ENCODE results near the gene AGAP3.

DNA sequence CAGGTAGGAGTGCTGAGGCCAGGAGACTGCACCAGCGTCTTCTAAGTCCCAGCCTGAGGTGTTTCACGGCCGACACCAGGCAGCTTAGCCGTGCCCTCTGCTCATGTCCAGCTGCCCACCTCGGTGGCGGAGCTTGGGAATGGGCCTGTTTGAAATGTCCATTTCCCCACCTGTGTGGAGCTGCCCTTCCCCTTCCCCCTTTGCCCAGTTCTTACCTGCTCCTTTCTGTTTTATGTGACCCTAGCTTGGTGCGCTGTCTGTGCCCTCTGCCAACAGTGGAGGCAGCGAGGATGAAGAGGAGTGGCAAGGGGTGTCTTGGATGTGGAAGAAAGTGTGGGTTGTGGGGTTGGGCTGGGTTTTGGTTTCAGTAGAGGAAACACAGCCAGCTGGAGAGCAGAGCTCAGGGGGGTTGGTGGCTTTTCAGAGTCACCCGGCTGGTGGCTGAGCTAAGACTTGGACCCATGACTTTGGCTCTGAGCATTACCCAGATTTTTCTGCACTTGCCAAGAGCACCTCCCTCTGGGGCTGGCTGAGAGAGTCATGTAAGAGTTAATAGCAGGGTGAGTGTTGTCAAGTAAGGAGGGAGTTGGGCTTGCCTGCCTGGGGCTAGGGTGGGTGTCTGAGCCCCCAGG lies 43.8 kb downstream of the AGAP3 start:
- no peak for TF ChIP-seq POLR2A (IDR thresholded peaks at IDR 0.05)
- TF ChIP-seq, protein P1, sequence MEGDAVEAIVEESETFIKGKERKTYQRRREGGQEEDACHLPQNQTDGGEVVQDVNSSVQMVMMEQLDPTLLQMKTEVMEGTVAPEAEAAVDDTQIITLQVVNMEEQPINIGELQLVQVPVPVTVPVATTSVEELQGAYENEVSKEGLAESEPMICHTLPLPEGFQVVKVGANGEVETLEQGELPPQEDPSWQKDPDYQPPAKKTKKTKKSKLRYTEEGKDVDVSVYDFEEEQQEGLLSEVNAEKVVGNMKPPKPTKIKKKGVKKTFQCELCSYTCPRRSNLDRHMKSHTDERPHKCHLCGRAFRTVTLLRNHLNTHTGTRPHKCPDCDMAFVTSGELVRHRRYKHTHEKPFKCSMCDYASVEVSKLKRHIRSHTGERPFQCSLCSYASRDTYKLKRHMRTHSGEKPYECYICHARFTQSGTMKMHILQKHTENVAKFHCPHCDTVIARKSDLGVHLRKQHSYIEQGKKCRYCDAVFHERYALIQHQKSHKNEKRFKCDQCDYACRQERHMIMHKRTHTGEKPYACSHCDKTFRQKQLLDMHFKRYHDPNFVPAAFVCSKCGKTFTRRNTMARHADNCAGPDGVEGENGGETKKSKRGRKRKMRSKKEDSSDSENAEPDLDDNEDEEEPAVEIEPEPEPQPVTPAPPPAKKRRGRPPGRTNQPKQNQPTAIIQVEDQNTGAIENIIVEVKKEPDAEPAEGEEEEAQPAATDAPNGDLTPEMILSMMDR (IDR thresholded peaks at IDR 0.05) = no peak

All from ovary (tissue), 3 donors.